Mesendoderm (in vitro differentiated cells): Measurements from ENCODE around the gene KCNJ10.

Source experiments
- DNase-seq: peaks from one replicate; pipeline ENCODE4 v3.0.0; 2013
- H2AK5ac ChIP-seq: 2 replicates; pipeline ENCODE4 v1.6.1; 2013; ENCODE audit warnings: low read length, inconsistent platforms
- H2BK120ac ChIP-seq: 2 replicates; pipeline ENCODE4 v1.6.1; 2013; ENCODE audit warnings: low read depth, mild to moderate bottlenecking, low read length, moderate library complexity, mixed read lengths
- H2BK15ac ChIP-seq: replicated peaks from 2 replicates; pipeline ENCODE4 v1.6.1; 2013; ENCODE audit warnings: low read depth, mild to moderate bottlenecking, moderate library complexity
- H2BK5ac ChIP-seq: 2 replicates; pipeline ENCODE4 v1.6.1; 2013; ENCODE audit warnings: low read length, inconsistent platforms
- H3K18ac ChIP-seq: 2 replicates; pipeline ENCODE4 v1.6.1; 2013; ENCODE audit warnings: mild to moderate bottlenecking, low read length, mixed read lengths
- H3K23ac ChIP-seq: one replicate; pipeline ENCODE4 v1.6.1; 2013; ENCODE audit warnings: low read length
- H3K27ac ChIP-seq: 2 replicates; pipeline ENCODE4 v1.5.1; 2013; ENCODE audit warnings: low read depth, mild to moderate bottlenecking, inconsistent platforms, low read length, moderate library complexity
- H3K27me3 ChIP-seq: 2 replicates; pipeline ENCODE4 v1.6.1; 2013; ENCODE audit warnings: low read length, control low read depth, mild to moderate bottlenecking, inconsistent platforms; ENCODE audit not compliant: insufficient read depth, poor library complexity
- H3K36me3 ChIP-seq: 2 replicates; pipeline ENCODE4 v1.6.1; 2013; ENCODE audit warnings: low read length, inconsistent platforms; ENCODE audit not compliant: control insufficient read depth, insufficient read depth
- H3K4ac ChIP-seq: one replicate; pipeline ENCODE4 v1.6.1; 2013; ENCODE audit warnings: low read depth, mild to moderate bottlenecking, low read length, moderate library complexity
- H3K4me1 ChIP-seq: 2 replicates; pipeline ENCODE4 v1.6.1; 2013; ENCODE audit warnings: low read depth, low read length, inconsistent platforms; ENCODE audit not compliant: control insufficient read depth
- H3K4me2 ChIP-seq: 2 replicates; pipeline ENCODE4 v1.6.1; 2013; ENCODE audit warnings: low read length
- H3K4me3 ChIP-seq: 2 replicates; pipeline ENCODE4 v1.5.1; 2013; ENCODE audit warnings: mild to moderate bottlenecking, low read length
- H3K56ac ChIP-seq: one replicate; pipeline ENCODE4 v1.6.1; 2013; ENCODE audit warnings: low read length
- H3K79me1 ChIP-seq: 2 replicates; pipeline ENCODE4 v1.6.1; 2013; ENCODE audit warnings: low read length, inconsistent platforms
- H3K79me2 ChIP-seq: 2 replicates; pipeline ENCODE4 v1.6.1; 2013; ENCODE audit warnings: mild to moderate bottlenecking, low read length; ENCODE audit not compliant: control insufficient read depth, insufficient read depth
- H3K9ac ChIP-seq: 2 replicates; pipeline ENCODE4 v1.6.1; 2013; ENCODE audit warnings: low read length, inconsistent platforms
- H4K5ac ChIP-seq: one replicate; pipeline ENCODE4 v1.6.1; 2013; ENCODE audit warnings: low read length
- H4K8ac ChIP-seq: one replicate; pipeline ENCODE4 v1.6.1; 2013; ENCODE audit warnings: low read depth, mild to moderate bottlenecking, control low read depth, low read length, moderate library complexity
- WGBS: extraction: QIAGEN DNeasy Blood & Tissue Kit; methylation state at CpG from one replicate; pipeline ENCODE4 v1.1.7; 2013; ENCODE audit warnings: low lambda C conversion rate, missing lambda C conversion rate; ENCODE audit not compliant: insufficient coverage; ENCODE audit errors: extremely low coverage; 5-methylcytosine and 5-hydroxymethylcytosine counted together

KCNJ10 gene

DNA sequence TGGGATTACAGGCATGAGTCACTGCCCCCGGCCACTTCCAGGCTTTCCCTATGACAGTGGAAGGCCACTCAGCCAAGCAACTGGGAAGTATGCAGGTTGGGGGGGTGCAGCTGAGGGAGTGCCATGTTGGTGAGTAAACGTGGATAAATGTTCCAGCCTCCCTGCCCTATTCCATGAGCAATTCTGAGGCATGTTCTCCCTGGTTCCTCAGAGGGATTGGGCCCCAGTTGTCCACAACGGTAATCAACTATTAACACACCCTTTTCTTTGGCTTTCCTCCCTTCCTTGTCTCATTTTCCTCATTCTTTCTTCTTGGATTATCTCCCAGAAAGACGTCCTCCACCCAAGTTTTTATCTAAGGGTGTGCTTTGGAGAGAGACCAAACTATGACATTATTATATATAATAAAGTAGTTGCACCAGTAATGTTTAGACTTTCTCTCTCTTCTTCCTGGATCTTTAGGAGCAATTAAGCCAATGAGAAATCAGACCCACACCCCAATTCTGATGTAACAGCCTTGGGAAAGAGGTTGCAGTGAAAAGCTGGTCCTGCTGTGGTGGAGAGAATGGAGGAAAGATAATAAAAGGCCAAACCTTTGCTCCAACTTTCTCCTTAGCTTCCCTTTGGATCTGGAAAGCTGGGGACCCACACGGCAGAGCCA lies 109.1 kb downstream of the KCNJ10 start:
- Histone ChIP-seq H3K4ac (no peak overlapping the region), H2BK15ac (no peak overlapping the region), H3K36me3 (no peaks in the 10 kb centered on the region), H3K79me1 (no peaks in the 10 kb centered on the region), H3K56ac (no peak overlapping the region), H4K8ac (no peak overlapping the region), H3K4me3 (no peak overlapping the region), H3K18ac (no peak overlapping the region), H2AK5ac (no peak overlapping the region), H3K4me1 (peaks cover 2% of the 10 kb centered on the region), H3K23ac (no peak overlapping the region), H3K4me2 (no peak overlapping the region), H4K5ac (no peak overlapping the region), H3K79me2 (no peaks in the 10 kb centered on the region), H2BK5ac (no peak overlapping the region), H2BK120ac (no peak overlapping the region), H3K27me3 (no peaks in the 10 kb centered on the region), H3K9ac (no peak overlapping the region), H3K27ac (no peak overlapping the region)
- WGBS, result no CpG with 5 or more reads among the region's 5 CpGs
- no peak for DNase-seq

- H3K36me3 ChIP-seq, result no peaks in the 10 kb centered on the region
- H3K18ac ChIP-seq, result no peak overlapping the region
- no peak overlapping the region for H3K4me3 ChIP-seq
- H2BK120ac ChIP-seq, result no peak overlapping the region
- no peak overlapping the region for H4K5ac ChIP-seq
- H3K23ac ChIP-seq, result no peak overlapping the region
- no peak overlapping the region for H2BK15ac ChIP-seq
- H2AK5ac ChIP-seq, result no peak overlapping the region
- H3K4me1 ChIP-seq, result peaks cover 2% of the 10 kb centered on the region
- no peaks in the 10 kb centered on the region for H3K27me3 ChIP-seq
- H3K56ac ChIP-seq, result no peak overlapping the region
- H3K79me1 ChIP-seq, result no peaks in the 10 kb centered on the region
- no peak overlapping the region for H3K27ac ChIP-seq
- no peak overlapping the region for H4K8ac ChIP-seq
- no peak overlapping the region for H3K4me2 ChIP-seq
- H3K4ac ChIP-seq, result no peak overlapping the region
- H3K9ac ChIP-seq, result no peak overlapping the region
- DNase-seq, result peak; percentile 87
- H2BK5ac ChIP-seq, result no peak overlapping the region
- no peaks in the 10 kb centered on the region for H3K79me2 ChIP-seq
- no CpG with 5 or more reads among the region's 4 CpGs for WGBS
Measured at GRCh38 chr1:159959451-159959850, 110.5 kb downstream of the KCNJ10 start.

DNA sequence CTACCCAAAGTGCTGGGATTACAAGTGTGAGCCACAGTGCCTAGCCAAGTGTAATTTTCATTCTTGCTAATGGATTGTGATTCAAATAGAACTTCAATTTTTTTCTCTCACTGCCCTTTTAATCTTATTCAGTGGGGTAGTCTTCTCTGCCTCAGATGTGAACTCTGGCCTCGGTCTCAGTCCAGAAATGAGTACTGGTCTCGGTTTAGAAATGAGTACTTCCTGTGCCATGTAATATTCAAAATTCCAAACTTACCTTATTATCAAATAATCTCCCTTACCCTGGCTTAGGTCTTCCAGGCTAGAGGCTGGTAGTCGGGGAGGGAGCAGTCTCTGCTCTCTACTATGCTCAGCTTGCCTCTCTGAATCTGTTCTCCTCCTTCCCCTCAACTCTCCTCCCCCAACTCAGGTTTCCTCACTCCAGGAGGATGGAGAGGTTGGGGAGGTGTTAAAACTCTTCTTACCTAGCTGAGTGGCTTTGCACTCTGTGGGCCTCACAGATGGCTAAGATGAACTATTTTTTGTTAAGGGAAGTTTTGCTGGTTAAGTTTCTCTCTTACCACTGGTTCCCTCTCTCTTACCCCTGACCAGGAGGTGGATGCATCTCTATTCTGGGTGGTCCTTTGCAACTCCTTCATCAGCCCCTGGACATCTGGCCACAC lies 111.1 kb downstream of the KCNJ10 start:
- Histone ChIP-seq H3K4me3 (no peak overlapping the region), H3K4me2 (no peak overlapping the region), H3K9ac (no peak overlapping the region), H3K4ac (no peak overlapping the region), H3K36me3 (no peaks in the 10 kb centered on the region), H2BK15ac (no peak overlapping the region), H2BK120ac (no peak overlapping the region), H3K79me2 (no peaks in the 10 kb centered on the region), H3K27ac (no peak overlapping the region), H2BK5ac (no peak overlapping the region), H3K4me1 (peaks cover 2% of the 10 kb centered on the region), H3K79me1 (no peaks in the 10 kb centered on the region), H4K8ac (no peak overlapping the region), H4K5ac (no peak overlapping the region), H3K27me3 (no peaks in the 10 kb centered on the region), H3K56ac (no peak overlapping the region), H3K18ac (no peak overlapping the region), H2AK5ac (no peak overlapping the region), H3K23ac (no peak overlapping the region)
- peak; percentile 11 for DNase-seq
- no CpG with 5 or more reads among the region's 3 CpGs for WGBS

DNA sequence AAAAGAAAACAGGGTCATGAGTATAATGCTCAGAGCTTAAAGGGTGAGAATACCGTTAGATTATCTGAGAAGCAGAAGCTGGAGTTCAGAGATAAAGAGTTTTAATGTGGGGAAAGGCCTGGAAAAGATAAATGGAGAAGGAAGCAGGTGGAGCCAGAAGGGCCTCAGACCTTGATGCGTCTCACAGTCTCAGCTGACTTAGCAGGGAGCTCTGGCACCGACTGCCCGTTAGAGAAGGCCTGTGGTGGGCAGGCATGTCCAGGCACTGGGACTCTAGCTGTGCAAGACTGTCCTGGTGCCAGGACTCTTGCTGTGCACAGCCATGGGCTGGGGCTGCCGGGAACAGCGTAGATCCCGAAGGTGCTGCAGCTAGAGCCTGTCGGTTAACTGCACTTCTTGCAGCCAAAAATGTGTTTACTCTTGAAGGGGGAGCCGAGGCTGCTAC lies 112.1 kb downstream of the KCNJ10 start:
- H3K23ac ChIP-seq, result no peak overlapping the region
- H3K27ac ChIP-seq, result no peak overlapping the region
- H2AK5ac ChIP-seq, result no peak overlapping the region
- H3K4me3 ChIP-seq, result no peak overlapping the region
- no peak overlapping the region for H3K9ac ChIP-seq
- no peak overlapping the region for H3K4ac ChIP-seq
- no peak overlapping the region for H4K8ac ChIP-seq
- no peak overlapping the region for H2BK5ac ChIP-seq
- H3K56ac ChIP-seq, result no peak overlapping the region
- H4K5ac ChIP-seq, result no peak overlapping the region
- peaks cover 2% of the 10 kb centered on the region for H3K4me1 ChIP-seq
- H3K27me3 ChIP-seq, result no peaks in the 10 kb centered on the region
- no peaks in the 10 kb centered on the region for H3K79me1 ChIP-seq
- no peak for DNase-seq
- no peaks in the 10 kb centered on the region for H3K79me2 ChIP-seq
- H2BK15ac ChIP-seq, result no peak overlapping the region
- no peak overlapping the region for H2BK120ac ChIP-seq
- no peaks in the 10 kb centered on the region for H3K36me3 ChIP-seq
- no peak overlapping the region for H3K4me2 ChIP-seq
- H3K18ac ChIP-seq, result no peak overlapping the region
- no CpG with 5 or more reads among the region's 9 CpGs for WGBS

- H2BK5ac ChIP-seq, result no peak overlapping the region
- no peak overlapping the region for H3K18ac ChIP-seq
- no peak overlapping the region for H4K5ac ChIP-seq
- H3K4me1 ChIP-seq, result peaks cover 2% of the 10 kb centered on the region
- no peak overlapping the region for H3K56ac ChIP-seq
- H2BK15ac ChIP-seq, result no peak overlapping the region
- DNase-seq, result no peak
- H3K27ac ChIP-seq, result no peak overlapping the region
- no CpG with 5 or more reads among the region's 3 CpGs for WGBS
- no peak overlapping the region for H2BK120ac ChIP-seq
- no peak overlapping the region for H3K4me3 ChIP-seq
- H3K79me2 ChIP-seq, result no peaks in the 10 kb centered on the region
- no peaks in the 10 kb centered on the region for H3K27me3 ChIP-seq
- H3K79me1 ChIP-seq, result no peaks in the 10 kb centered on the region
- no peak overlapping the region for H3K23ac ChIP-seq
- H3K9ac ChIP-seq, result no peak overlapping the region
- H3K4ac ChIP-seq, result no peak overlapping the region
- H3K4me2 ChIP-seq, result no peak overlapping the region
- no peak overlapping the region for H2AK5ac ChIP-seq
- no peak overlapping the region for H4K8ac ChIP-seq
- no peaks in the 10 kb centered on the region for H3K36me3 ChIP-seq
Measured at GRCh38 chr1:159955456-159955855, 114.5 kb downstream of the KCNJ10 start.
